SK-N-SH (cell line): ENCODE data around the gene MCEMP1. TPM values are rescaled to one million over a fixed set of nuclear protein-coding genes. Genes with fewer than 3 reads are reported as not detected.

Experiments
- CTCF ChIA-PET: fragments of 300-600, 350-600 bp; formaldehyde crosslinking; extraction: SDS; loops from one replicate; lab custom pipeline; 2021; lab: Yijun Ruan, JAX
- POLR2A ChIA-PET: fragments of 350-600 bp; sonication (Branson Sonifier 250); formaldehyde crosslinking; extraction: SDS; loops from one replicate; lab custom pipeline; 2020; ENCODE audit warnings: antibody characterized with exemption, inconsistent platforms; lab: Yijun Ruan, JAX
- DNase-seq: peaks from one replicate; pipeline ENCODE4 v3.0.0; 2012
- H2AFZ ChIP-seq: fragments of 200-600 bp; sonication (generic); 2 replicates; pipeline ENCODE4 v1.8.1; 2016; ENCODE audit warnings: antibody characterized with exemption, mild to moderate bottlenecking, low read depth
- H3F3A ChIP-seq: fragments of 200-600 bp; sonication (generic); replicated peaks from 2 replicates; pipeline ENCODE3; 2016; ENCODE audit warnings: antibody characterized with exemption, mild to moderate bottlenecking; ENCODE audit not compliant: insufficient read depth
- H3K27ac ChIP-seq, 2 experiments: fragments of 200-500 bp in 1 of 2; fragments of 200-600 bp in 1 of 2; sonication (Bioruptor generic) in 1 of 2; sonication (generic), shearing (Covaris generic) in 1 of 2; 2 replicates each; pipeline versions ENCODE4 v1.5.1 to v1.6.1; 2014 to 2016; ENCODE audit warnings: low read depth in 2 of 2, inconsistent platforms in 1 of 2, low read length in 1 of 2, mild to moderate bottlenecking in 1 of 2, mixed read lengths in 1 of 2
- H3K27me3 ChIP-seq: fragments of 200-600 bp; sonication (generic), shearing (Covaris generic); 2 replicates; pipeline ENCODE4 v1.6.1; 2016; ENCODE audit warnings: mixed run types; ENCODE audit not compliant: insufficient read depth
- H3K36me3 ChIP-seq, 2 experiments: fragments of 200-500 bp in 1 of 2; fragments of 200-600 bp in 1 of 2; sonication (Bioruptor generic) in 1 of 2; sonication (generic) in 1 of 2; replicated peaks in 1 of 2; 2 replicates each; pipeline versions ENCODE3 to v1.5.1; 2014 to 2016; ENCODE audit warnings: low read length in 1 of 2, mild to moderate bottlenecking in 1 of 2; ENCODE audit not compliant: insufficient read depth in 2 of 2, control insufficient read depth in 1 of 2
- H3K4me1 ChIP-seq, 2 experiments: fragments of 200-500 bp in 1 of 2; fragments of 200-600 bp in 1 of 2; sonication (Bioruptor generic) in 1 of 2; sonication (generic), shearing (Covaris generic) in 1 of 2; 2 replicates each; pipeline versions ENCODE4 v1.5.1 to v1.6.1; 2014 to 2016; ENCODE audit warnings: low read depth in 1 of 2, low read length in 1 of 2, mixed run types in 1 of 2; ENCODE audit not compliant: insufficient read depth in 2 of 2, control insufficient read depth in 1 of 2
- H3K4me2 ChIP-seq: fragments of 200-600 bp; sonication (generic), shearing (Covaris generic); 2 replicates; pipeline ENCODE4 v1.6.1; 2017; ENCODE audit warnings: mixed run types
- H3K4me3 ChIP-seq, 2 experiments: fragments of 200-500 bp in 1 of 2; fragments of 200-600 bp in 1 of 2; sonication (Bioruptor generic) in 1 of 2; sonication (generic), shearing (Covaris generic) in 1 of 2; 2 replicates each; pipeline versions ENCODE4 v1.5.1 to v1.8.1; 2014 to 2016; ENCODE audit warnings: low read depth in 2 of 2, inconsistent platforms in 1 of 2, low read length in 1 of 2, mild to moderate bottlenecking in 1 of 2, mixed read lengths in 1 of 2, moderate library complexity in 1 of 2
- H3K79me2 ChIP-seq: fragments of 200-600 bp; sonication (generic); 2 replicates; pipeline ENCODE4 v1.8.1; 2017; ENCODE audit warnings: mild to moderate bottlenecking; ENCODE audit not compliant: insufficient read depth
- H3K9ac ChIP-seq: fragments of 200-600 bp; sonication (generic); 2 replicates; pipeline ENCODE4 v1.6.1; 2017; ENCODE audit warnings: mixed run types
- H3K9me2 ChIP-seq: fragments of 200-600 bp; sonication (generic); 2 replicates; pipeline ENCODE4 v1.6.1; 2017; ENCODE audit warnings: mixed run types
- H3K9me3 ChIP-seq: fragments of 200-600 bp; sonication (generic); 2 replicates; pipeline ENCODE4 v1.6.1; 2017; ENCODE audit warnings: mixed run types, mild to moderate bottlenecking, moderate library complexity
- H4K20me1 ChIP-seq: fragments of 200-600 bp; sonication (generic); 2 replicates; pipeline ENCODE4 v1.6.1; 2017; ENCODE audit warnings: mild to moderate bottlenecking, mixed run types; ENCODE audit not compliant: insufficient read depth
- CHD2 ChIP-seq: fragments of 150-350 bp; IDR thresholded peaks from 2 replicates; pipeline ENCODE4 v1.6.1; 2018; ENCODE audit warnings: low read length; ENCODE audit not compliant: partially characterized antibody
- ELF1 ChIP-seq: IDR thresholded peaks from 2 replicates; pipeline ENCODE4 v1.4.0; 2012
- EP300 ChIP-seq, 2 experiments: IDR thresholded peaks; 2 replicates each; pipeline versions ENCODE4 v1.4.0 to v1.6.1; 2012; ENCODE audit warnings: borderline replicate concordance in 1 of 2, low read depth in 1 of 2, low read length in 1 of 2
- FOSL2 ChIP-seq: IDR thresholded peaks from 2 replicates; pipeline ENCODE4 v1.4.0; 2012; ENCODE audit warnings: low read depth, mild to moderate bottlenecking, moderate library complexity, borderline replicate concordance
- FOXJ3 ChIP-seq: sonication (generic); formaldehyde crosslinking; IDR thresholded peaks from 2 replicates; pipeline ENCODE4 v1.5.1; 2020; ENCODE audit warnings: mild to moderate bottlenecking, missing genetic modification reagents
- FOXM1 ChIP-seq: IDR thresholded peaks from 2 replicates; pipeline ENCODE4 v1.4.0; 2012; ENCODE audit warnings: low read depth, mild to moderate bottlenecking
- GABPA ChIP-seq: IDR thresholded peaks from 2 replicates; pipeline ENCODE4 v1.4.0; 2012; ENCODE audit warnings: low read depth, mild to moderate bottlenecking
- GATA2 ChIP-seq: sonication (generic); formaldehyde crosslinking; IDR thresholded peaks from 2 replicates; pipeline ENCODE4 v1.5.0; 2020; ENCODE audit warnings: mild to moderate bottlenecking, missing genetic modification reagents
- IRF3 ChIP-seq: fragments of 150-350 bp; IDR thresholded peaks from 2 replicates; pipeline ENCODE4 v1.6.1; 2016; ENCODE audit warnings: mild to moderate bottlenecking, low read depth, low read length
- JUND ChIP-seq: IDR thresholded peaks from 2 replicates; pipeline ENCODE4 v1.4.0; 2012
- MAX ChIP-seq: IDR thresholded peaks from 2 replicates; pipeline ENCODE4 v1.4.0; 2012; ENCODE audit warnings: low read depth
- MEF2A ChIP-seq: IDR thresholded peaks from 2 replicates; pipeline ENCODE4 v1.4.0; 2012; ENCODE audit warnings: low read depth, borderline replicate concordance
- NFIC ChIP-seq: IDR thresholded peaks from 2 replicates; pipeline ENCODE4 v1.4.0; 2012; ENCODE audit warnings: borderline replicate concordance
- RAD21 ChIP-seq: IDR thresholded peaks from 2 replicates; pipeline ENCODE4 v1.6.1; 2012; ENCODE audit warnings: mild to moderate bottlenecking, low read length
- RFX5 ChIP-seq: IDR thresholded peaks from 2 replicates; pipeline ENCODE4 v1.6.1; 2012; ENCODE audit warnings: mild to moderate bottlenecking, improper control_type of control experiment, low read length
- RXRA ChIP-seq: IDR thresholded peaks from 2 replicates; pipeline ENCODE4 v1.4.0; 2012; ENCODE audit warnings: low read depth, mild to moderate bottlenecking, borderline replicate concordance
- TAF1 ChIP-seq: IDR thresholded peaks from 2 replicates; pipeline ENCODE4 v1.6.1; 2012; ENCODE audit warnings: low read depth, mild to moderate bottlenecking, low read length, moderate library complexity, borderline replicate concordance
- TEAD4 ChIP-seq: IDR thresholded peaks from 2 replicates; pipeline ENCODE4 v1.4.0; 2012; ENCODE audit warnings: mild to moderate bottlenecking, borderline replicate concordance; ENCODE audit not compliant: insufficient read depth
- USF1 ChIP-seq: IDR thresholded peaks from 2 replicates; pipeline ENCODE4 v1.4.0; 2012; ENCODE audit warnings: low read depth, borderline replicate concordance
- YY1 ChIP-seq: IDR thresholded peaks from 2 replicates; pipeline ENCODE4 v1.4.0; 2012; ENCODE audit warnings: low read depth, mild to moderate bottlenecking
- WGBS: methylation state at CpG from one replicate; pipeline ENCODE4 v1.1.6; 2017; ENCODE audit warnings: low lambda C conversion rate; 5-methylcytosine and 5-hydroxymethylcytosine counted together
- polyA plus RNA-seq, 3 experiments: library from polyadenylated mRNA; depleted of rRNA; stranded (reverse); fragments of >200 nt; gene quantifications; 2 replicates each; pipeline ENCODE4 v1.2.3, GENCODE V29; 2012

Gene MCEMP1
- polyA plus RNA-seq, 1 of the 3 experiments (the other 2 are of a cell fraction) = not detected

GRCh38 chr19:7631577-7631976, 45.3 kb upstream of the MCEMP1 start:
- no peak for TF ChIP-seq IRF3
- TF ChIP-seq RAD21 = no peak
- TF ChIP-seq FOXM1 = no peak
- TF ChIP-seq TEAD4 = no peak
- H3K9me3 ChIP-seq = no peaks in the 10 kb centered on the region
- POLR2A ChIA-PET = no interaction called here
- H3K4me2 ChIP-seq = no peak overlapping the region
- H3K79me2 ChIP-seq = peaks cover 44% of the 10 kb centered on the region
- H3K4me3 ChIP-seq = no peak overlapping the region
- no peak overlapping the region for H3K27ac ChIP-seq
- no peak overlapping the region for H3K9ac ChIP-seq
- H3K9me2 ChIP-seq = no peaks in the 10 kb centered on the region
- H4K20me1 ChIP-seq = 0 out of 2 replicates have a peak, but pooled peaks cover 5% of the 10 kb centered on the region
- DNase-seq = no peak
- CTCF ChIA-PET = interaction anchor here (2.3 to 5.5 kb wide), 3 partner anchors 12 to 277 kb away, joined by 9 to 25 read pairs (median 10); no protein-coding TSS in a partner anchor
- H3F3A ChIP-seq = no peaks in the 10 kb centered on the region
- H3K36me3 ChIP-seq = peaks cover 0 to 3% of the 10 kb centered on the region in 2 experiments
- peaks cover 20% of the 10 kb centered on the region; the same call in 1 of the 2 replicates for H3K27me3 ChIP-seq
- 88% methylated on average over 12 of the region's 12 CpGs for WGBS
- no peak overlapping the region for H2AFZ ChIP-seq
- peaks cover 8 to 24% of the 10 kb centered on the region in 2 experiments; a peak in 2 of 4 replicates for H3K4me1 ChIP-seq

DNA sequence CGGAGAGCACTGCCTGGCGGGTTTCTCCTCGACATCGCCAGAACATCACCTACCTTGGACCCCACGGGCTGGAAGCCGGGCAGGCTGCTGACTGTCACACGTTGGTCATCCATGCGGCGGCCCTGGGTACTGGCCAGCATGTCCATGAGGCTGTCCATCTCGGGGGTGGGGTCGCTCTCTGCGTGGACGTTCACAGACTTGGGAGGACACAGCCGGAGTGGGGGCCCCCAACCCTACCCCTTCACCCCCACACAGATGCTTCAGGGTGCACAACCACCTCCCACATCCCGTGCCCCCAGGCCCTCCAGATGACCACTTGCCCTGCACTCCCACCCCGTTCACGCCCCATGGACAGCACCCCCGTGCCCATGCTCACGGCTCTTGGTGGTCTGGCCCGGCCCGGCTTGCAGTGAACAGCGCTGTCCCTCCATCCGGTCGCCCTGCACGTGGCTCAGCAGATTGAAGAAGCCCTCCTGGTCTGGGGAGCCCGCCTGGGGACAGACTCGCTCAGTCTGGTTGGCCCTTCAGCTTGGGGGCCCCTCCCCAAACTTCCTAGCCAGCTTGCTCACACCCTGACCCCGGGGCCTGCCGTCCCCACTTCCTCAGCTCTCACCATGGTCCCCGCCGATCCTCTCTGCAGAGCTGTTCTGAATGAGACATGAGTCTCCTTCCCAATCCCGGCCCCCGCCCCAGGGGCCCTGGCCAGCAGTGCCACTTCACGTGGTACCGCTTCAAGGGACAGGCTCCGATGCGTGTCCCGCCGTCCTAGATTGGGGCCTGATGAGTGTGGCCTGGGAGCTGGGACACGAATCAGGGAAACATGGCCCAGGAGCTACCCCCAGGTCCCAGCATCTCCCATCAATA, 44.3 kb upstream of the MCEMP1 start:
- no peak overlapping the region for H2AFZ ChIP-seq
- no peaks in the 10 kb centered on the region for H3K36me3 ChIP-seq
- peaks cover 30% of the 10 kb centered on the region for H3K27me3 ChIP-seq
- no peak overlapping the region for H3K27ac ChIP-seq
- TF ChIP-seq RFX5 (no peak), FOXM1 (no peak), NFIC (no peak), YY1 (no peak), JUND (no peak), RXRA (no peak), EP300 (IDR thresholded peaks at IDR 0.05; ENCODE audit: borderline replicate concordance in 1 of 2, low read depth in 1 of 2, low read length in 1 of 2) (no peak), USF1 (no peak), GATA2 (CRISPR knock-in tag) (no peak), FOSL2 (no peak), ELF1 (no peak), GABPA (no peak), TAF1 (no peak), TEAD4 (no peak), MEF2A (no peak), MAX (no peak), FOXJ3 (CRISPR knock-in tag) (no peak), CHD2 (no peak)
- peaks cover 8 to 24% of the 10 kb centered on the region in 2 experiments; a peak in 2 of 4 replicates for H3K4me1 ChIP-seq
- no peaks in the 10 kb centered on the region for H3K9me2 ChIP-seq
- CTCF ChIA-PET = interaction anchor here (1.1 to 5.5 kb wide), 3 partner anchors 20 to 1573 kb away, joined by 3 to 25 read pairs (median 6); no protein-coding TSS in a partner anchor
- H3K4me3 ChIP-seq = no peak overlapping the region
- H3K79me2 ChIP-seq = peaks cover 34% of the 10 kb centered on the region
- no peak for DNase-seq
- no peaks in the 10 kb centered on the region for H3K9me3 ChIP-seq
- POLR2A ChIA-PET = no interaction called here
- H4K20me1 ChIP-seq = 0 out of 2 replicates have a peak, but pooled peaks cover 5% of the 10 kb centered on the region
- H3F3A ChIP-seq = no peaks in the 10 kb centered on the region
- H3K9ac ChIP-seq = no peak overlapping the region
- 95% methylated on average over 20 of the region's 40 CpGs for WGBS
- H3K4me2 ChIP-seq = no peak overlapping the region
